Cerebellar cortex (tissue), 1 donor: ENCODE data around the gene INA.
"Not testable (repeated sequence)": the region's sequence is repeated elsewhere in the genome, so short reads cannot be mapped to it uniquely, and the experiment has no call there.

Experiments used
- DNase-seq: peaks from one replicate; pipeline ENCODE4 v3.0.0-alpha.2; 2015; ENCODE audit warnings: low spot score

INA gene

DNA sequence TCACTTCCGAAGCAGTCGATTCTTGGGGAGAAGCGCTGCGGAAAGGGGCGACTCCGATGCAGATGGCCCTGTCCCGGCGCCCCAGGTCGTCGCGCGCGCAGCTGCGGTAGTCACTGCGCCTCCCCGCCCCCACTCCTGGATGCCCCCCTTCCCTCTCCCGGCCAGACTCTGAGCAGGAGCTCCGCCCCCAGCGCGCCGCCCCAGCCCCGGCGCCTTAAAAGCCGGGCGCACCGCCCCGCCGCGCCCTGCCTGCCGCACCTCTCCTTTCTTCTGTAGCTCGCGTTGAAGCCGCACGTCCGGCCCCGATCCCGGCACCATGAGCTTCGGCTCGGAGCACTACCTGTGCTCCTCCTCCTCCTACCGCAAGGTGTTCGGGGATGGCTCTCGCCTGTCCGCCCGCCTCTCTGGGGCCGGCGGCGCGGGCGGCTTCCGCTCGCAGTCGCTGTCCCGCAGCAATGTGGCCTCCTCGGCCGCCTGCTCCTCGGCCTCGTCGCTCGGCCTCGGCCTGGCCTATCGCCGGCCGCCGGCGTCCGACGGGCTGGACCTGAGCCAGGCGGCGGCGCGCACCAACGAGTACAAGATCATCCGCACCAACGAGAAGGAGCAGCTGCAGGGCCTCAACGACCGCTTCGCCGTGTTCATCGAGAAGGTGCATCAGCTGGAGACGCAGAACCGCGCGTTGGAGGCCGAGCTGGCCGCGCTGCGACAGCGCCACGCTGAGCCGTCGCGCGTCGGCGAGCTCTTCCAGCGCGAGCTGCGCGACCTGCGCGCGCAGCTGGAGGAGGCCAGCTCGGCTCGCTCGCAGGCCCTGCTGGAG, at the start of gene INA:
INA (plus strand) TSS at position 243 of the 817 bp plus-strand sequence; CDS start at position 317, 74 bp downstream.
- DNase-seq: peak; percentile 78

DNA sequence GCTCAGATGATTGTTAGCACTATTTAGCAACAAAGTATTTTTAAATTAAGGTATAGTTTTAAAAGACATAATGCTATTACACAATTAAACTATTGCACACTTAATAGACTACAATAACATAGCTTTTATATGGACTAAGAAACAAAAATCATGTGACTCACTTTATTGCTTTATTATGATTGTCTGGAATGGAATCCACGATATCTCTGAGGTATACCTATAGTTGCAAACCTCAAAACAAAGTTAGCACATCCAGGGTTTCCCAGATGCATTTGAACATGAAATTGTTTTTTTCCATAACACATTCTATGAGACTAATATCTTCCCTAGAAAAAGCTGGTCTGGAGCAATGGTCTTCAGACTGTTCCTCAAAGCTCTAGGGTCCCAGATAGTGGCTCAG, 49.5 kb upstream of the INA start:
- no peak for DNase-seq

DNA sequence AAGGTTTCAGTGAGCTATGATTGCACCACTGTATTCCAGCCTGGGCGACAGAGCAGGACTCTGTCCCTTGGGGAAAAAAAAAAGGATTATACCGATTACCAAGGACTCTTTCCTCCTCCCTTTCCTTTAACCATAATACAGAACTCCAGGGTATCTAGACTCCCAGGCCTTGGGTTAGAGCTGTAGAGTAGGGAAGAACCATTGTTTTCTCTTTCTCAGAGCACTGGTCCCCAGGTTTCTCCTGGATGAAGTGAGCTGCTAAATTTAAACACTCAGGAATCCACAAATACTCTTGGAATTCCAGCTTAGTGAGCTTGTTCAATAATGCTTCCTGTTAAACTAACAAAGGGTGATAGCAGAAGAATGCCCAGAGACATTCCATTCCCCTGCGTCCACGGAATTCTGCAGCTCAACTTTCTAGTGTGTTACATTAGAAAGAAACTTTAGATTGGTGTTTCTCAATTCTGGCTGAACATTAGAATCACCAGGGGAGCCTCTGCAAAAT, 45.8 kb upstream of the INA start:
- peak; percentile 88 for DNase-seq

DNA sequence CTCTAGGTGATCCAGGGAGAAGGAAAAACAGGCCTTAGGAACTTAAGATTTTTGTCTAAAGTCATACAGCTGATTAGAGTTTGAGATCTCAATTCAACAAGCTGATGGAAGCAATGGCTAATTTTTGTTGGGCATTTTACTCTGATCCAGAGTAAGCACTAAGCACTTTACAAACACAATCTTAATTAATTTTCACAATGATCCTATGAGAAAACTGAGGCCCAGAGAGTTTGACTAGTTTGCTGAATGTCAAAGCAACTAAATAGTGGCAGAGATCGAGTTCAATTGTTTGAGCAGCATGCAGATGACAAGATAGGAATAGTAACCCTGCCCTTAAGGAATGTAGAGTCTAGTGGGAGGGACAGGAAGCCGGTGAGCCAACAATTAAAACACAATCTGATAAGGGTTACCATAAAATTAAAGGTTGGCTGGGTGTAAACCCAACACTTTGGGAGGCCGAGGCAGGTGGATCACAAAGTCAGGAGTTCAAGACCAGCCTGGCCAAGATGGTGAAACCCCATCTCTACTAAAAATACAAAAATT, 44.7 kb upstream of the INA start:
- DNase-seq: no peak

DNA sequence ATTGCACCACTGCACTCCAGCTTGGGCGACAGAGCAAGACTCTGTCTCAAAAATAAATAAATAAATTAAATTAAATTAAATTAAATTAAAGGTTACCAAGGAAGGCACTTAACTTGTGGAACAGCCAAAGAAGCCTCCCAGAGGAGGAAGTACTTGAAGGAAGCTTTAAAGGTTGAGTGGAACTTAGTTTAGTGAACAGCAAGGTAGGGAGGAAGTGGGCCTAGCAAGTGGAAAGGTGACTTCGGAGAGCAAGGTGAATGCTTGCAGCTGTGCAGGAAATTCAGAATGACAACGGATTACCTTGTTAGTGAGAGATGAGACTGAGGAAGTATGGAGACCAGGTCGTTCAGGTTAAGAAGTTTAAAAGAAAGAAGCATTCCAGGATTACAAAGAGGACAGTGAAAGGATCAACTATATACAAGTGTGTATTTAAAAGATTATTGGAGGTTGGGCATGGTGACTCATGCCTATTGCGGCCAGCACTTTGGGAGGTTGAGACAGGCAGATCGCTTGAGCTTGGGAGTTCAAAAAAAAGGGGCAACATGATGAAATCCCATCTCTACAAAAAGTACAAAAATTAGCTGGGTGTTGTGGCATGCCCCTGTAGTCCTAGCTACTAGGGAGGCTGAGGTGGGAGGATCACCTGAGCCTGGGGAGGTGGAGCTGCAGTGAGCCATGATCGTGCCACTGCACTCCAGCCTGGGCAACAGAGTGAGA, 44.0 kb upstream of the INA start:
- DNase-seq: no peak

DNA sequence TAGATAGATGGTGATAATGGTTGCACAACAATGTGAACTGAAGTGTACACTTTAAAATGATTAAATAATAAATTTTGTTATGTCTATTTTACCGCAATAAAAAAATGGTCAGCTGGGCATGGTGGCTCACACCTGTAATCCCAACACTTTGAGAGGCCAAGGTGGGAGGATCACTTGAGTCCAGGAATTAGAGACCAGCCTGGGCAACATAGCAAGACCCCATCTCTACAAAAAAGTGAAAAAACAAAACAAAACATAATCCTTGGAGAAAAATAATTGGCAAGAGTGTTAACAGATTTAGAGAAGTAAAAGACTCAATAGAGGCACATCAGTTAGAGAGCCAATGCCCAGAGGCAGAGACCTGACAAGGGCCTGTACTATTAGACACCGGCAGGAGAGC, 41.2 kb upstream of the INA start:
- no peak for DNase-seq

DNA sequence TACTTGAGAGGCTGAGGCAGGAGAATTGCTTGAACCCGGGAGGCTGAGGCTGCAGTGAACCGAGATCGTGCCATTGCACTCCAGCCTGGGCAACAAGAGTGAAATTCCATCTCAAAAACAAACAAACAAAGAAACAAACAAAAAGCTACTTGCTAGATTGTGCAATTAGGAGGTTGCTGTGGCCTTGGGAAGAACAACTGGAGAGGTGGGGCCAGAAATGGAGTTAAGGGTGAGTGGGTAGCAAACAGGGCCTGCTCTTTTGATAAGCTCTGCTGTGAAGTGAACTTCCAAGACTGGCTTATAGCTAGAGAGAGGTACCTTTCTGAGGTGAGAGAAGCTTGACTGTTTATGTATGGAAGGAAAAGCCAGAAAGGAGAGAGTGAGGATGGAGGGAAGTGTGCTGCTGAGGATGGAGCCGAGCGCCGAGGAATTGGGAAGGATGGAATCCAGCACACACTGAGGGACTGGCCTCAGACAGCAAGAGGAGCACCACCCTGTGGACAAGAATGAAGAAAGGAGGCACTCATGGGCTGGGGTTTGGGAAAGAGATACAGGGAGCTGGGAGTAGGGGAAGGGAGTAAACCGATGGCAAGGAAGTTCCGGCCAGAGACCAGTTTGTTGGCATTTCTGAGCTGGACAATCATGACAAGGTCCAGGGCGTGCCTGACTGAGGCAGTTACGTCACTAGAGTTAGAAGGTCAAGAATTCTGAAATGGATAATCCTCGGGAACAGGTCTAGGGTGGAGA, 38.3 kb upstream of the INA start:
- peak; percentile 82 for DNase-seq

DNA sequence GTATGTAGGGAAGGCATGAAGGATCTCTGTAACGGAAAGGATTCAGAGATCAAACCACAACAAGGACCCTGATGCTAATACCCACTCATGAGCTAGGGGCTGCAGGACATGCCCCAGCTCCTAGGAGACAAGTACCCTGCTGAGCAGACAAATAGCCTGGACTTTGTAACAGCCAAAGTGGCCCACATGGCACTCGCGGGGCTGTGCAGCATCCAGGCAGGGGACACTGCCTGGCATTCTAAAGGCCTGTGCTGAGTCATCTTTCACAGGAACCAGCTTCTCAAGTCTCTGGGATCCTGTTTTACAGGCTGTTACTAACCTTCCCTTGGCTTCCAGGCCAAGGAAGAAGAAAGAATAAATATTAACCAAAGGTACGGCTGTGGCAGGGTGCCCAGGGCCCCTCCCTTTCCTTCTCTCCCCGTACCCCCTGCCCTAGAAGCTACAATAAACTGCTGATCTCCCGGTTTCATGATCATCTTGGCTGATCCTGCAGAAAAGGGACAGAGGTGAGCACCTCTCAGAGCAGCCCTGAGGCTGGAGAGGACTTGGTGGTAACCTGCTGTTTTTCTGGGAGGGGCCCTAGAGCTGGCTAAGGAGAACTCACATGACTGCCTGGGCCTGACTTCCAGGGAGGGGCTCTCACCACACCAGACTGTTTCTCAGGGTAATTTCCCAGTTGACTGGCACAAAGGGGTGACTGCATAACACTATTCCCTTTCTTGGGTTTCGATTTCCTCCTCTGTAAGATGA, 35.5 kb upstream of the INA start:
- DNase-seq: peak; percentile 66

DNA sequence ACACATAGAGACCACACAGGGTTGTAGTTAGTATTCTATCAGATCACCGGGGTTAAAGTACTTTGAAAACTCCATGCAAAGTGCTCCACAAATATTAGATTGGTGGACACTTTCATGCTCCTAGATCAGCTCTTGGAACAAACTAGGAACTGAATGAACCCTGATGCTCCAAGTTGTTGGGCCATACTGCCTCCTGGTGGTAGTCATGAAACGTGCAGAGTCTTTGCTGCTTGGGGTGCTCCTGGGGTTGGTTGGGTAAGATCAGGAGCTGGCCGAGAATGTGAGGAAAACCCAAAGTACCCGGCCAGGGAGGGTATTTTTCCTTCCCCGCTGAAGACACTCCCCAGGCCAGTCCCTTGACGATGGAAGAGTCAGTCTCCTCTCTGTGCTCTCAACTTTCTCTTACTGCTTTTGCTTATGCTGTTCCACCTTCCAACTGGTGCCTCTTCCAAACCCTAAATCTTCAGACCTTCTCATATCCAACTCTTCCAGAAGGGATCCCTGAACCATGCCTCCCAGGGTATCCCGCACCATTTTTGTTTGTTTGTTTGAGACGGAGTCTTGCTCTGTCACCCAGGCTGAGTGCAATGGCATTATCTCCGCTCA, 32.2 kb upstream of the INA start:
- peak; percentile 80 for DNase-seq

DNA sequence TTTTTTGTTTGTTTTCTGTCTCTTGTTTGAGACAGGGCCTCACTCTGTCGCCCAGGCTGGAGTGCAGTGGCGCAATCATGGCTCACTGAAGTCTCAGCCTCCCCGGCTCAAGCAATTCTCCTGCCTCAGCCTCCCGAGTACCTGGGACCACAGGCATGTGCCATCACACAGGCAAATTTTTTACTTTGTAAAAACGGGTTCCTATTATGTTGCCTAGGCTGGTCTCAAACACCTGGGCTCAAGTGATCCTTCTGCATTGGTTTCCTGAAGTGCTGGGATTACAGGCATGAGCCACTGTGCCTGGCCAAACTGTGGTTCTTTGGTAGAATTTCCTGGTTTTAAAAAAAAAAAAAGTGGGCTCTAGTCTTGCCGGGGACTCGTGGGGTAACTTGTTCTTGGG, 31.4 kb upstream of the INA start, which contains the start of gene RPEL1:
RPEL1 (plus strand) TSS at position 301 of the 400 bp plus-strand sequence. CDS start 110 bp downstream, outside the sequence.
- not testable (repeated sequence) for DNase-seq

DNA sequence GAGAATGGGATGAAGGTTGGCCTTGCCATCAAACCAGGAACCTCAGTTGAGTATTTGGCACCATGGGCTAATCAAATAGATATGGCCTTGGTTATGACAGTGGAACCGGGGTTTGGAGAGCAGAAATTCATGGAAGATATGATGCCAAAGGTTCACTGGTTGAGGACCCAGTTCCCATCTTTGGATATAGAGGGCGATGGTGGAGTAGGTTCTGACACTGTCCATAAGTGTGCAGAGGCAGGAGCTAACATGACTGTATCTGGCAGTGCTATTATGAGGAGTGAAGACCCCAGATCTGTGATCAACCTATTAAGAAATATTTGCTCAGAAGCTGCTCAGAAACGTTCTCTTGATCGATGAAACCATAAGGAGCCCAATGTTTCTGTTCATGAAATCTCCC, 30.6 kb upstream of the INA start:
- DNase-seq: no peak

DNA sequence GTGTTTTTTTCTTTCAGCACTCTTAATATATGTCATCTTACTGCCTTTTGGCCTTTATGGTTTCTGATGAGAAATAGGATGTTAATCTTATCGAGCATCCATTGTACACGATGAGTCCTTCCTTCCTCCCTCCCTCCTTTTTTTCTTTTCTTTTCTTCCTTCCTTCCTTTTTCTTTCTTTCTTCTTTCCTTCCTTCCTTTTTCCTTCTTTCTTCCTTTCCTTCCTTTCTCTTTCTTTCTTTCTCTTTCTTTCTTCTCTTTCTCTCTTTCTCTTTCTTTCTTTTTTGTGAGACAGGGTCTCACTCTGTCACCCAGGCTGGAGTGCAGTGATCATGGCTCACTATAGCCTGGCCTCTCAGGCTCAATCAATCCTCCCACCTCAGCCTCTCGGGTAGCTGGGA, 22.8 kb upstream of the INA start:
- DNase-seq: no peak

DNA sequence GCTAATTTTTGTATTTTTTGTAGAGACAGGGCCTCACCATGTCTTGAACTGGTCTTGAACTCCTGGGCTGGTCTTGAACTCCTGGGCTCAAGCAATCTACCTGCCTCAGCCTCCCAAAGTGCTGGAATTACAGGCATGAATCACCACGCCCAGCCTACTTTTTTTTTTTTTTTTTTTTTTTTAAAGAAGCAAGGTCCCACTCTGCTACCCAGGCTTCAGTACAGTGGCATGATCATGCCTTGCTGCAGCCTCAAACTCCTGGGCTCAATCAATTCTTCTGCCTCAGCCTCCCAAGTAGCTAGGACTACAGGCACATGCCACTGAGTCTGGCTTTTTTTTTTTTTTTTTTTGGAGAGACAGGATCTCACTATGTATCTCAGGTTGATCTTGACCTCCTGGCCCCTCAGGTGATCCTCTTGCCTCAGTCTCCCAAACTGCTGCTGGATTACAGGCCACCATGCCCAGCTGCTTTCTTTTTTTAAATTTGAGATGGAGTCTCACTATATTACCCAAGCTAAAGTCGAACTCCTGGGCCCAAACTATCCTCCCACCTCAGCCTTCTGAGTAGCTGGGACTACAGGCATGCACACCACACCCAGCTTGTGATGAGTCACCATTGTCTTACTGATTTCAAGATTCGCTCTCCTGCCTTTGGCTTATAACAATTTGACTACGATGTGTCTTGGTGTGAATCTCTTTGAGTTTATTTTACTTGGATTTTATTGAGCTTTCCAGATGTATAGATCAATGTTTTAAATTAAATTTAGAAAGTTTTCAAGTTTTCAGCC, 22.2 kb upstream of the INA start:
- DNase-seq: no peak

DNA sequence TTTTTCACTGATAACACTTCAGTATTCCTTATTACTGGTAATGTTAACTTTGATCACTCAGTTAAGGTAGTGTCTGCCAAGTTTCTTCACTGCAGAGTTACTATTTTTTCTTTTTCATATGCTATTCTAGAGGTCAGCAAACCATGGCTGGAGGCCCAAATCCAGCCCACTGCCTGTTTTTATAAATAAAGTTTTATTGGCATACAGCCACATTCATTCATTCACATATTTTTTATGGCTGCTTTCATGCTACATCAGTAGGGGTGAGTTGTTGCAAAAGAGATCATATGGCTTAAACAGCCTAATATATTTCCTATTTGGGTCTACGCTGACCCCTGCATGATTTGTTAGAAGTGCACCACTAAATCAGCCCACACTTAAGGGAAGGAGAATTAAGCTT, 20.3 kb upstream of the INA start:
- no peak for DNase-seq

DNA sequence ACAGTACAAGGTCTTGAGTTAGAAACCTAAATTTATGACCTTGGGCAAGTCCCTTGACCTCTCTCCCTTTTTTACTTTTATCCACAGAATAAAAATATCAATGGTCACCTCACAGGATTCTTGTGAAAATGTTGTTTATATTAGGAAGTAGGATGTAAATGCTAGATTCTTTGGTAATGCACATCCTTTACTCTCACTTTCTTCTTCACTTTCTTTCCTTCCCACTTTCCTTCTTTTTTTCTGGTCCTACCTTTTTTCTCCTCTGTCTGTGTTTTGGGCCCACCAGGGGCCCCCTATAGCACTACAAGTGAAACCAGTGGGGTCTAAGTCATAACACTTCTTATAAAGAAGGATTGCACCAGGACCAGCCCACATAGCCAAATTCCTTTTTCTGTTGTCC, 19.1 kb upstream of the INA start:
- DNase-seq: no peak

DNA sequence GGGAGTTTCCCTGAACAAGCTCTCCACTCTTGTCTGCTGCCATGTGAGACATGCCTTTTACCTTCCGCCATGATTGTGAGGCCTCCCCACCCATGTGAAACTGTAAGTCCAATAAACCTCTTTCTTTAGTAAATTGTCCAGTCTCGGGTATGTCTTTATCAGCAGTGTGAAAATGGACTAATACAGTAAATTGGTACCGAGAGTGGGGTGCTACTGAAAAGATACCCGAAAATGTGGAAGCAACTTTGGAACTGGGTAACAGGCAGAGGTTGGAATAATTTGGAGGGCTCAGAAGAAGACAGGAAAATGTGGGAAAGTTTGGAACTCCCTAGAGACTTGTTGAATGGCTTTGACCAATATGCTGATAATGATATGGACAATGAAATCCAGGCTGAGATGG, 18.0 kb upstream of the INA start:
- not testable (repeated sequence) for DNase-seq

DNA sequence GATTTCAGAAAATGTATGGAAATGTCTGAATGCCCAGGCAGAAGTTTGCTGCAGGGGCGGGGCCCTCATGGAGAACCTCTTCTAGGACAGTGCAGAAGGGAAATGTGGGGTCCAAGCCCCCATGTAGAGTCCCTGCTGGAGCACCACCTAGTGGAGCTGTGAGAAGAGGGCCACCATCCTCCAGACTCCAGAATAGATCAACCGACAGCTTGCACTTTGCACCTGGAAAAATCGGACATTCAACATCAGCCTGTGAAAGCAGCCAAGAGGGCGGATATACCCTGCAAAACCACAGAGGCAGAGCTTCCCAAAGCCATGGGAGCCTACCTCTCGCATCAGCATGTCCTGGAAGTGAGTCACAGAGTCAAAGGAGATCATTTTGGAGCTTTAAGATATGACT, 16.9 kb upstream of the INA start:
- no peak for DNase-seq

DNA sequence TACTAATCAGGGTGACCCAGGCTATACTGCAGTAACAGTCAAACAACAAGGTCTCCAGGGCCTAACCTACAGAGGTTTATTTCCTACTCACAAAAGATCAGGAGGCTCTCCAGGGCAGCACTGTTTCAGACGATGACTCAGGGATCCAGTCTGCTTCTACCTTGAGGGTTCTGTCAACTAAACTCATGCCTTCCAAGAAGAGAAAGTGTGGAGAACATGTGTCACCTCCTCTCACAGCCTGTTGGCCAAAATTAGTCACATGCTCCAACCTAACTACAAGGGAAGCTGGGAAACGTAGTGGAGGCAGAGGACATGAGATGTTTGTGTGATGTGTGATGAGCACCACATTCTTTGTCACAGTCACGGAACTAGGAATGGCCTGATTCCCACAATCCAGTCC, 14.7 kb upstream of the INA start:
- DNase-seq: no peak

DNA sequence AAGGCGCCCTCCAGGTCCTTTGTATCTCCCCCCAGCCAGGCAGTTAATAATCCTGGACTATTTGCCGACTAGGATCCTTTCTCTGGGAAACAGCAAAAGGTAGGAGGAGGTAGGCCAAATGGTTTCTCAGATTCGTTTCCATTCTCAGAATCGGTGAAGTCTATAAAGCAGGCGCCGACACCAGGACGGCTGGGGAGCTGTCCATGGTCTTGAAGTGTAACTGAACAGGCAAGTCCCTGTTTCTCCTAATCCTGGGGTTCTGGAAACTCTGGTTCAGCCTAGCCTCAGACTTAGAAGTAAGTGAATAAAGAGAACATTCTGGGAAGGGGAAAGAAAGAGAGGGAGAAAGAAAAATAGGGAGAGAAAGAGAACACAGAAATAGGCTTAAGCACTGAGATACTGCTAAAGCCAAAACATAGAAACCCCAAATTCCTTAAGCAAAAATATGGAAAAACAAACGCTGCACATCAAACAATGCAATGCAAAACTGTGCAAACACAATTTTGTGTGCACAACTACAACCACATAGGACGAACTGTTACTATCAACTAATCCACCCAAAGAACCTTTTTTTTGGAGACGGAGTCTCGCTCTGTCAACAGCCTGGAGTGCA, 11.1 kb upstream of the INA start:
- DNase-seq: no peak

DNA sequence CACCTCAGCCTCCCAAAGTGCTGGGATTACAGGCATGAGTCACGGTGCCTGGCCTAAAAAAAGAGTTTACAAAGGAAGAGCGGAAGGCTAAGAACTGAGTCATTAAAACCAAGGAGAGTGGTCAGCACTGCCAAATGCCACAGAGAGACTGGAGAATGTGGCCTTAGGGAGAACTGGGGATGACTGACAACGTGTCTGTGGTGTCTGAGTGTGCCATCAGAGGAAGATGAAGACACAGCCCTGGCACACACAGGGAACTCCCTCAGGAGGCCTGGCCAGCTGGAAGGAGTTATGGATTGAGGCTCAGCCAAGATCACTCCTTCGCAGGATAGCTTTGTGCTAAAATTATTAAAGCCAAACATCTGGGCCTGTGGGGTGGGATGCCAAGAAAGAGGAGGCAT, 3.9 kb upstream of the INA start:
- no peak for DNase-seq
